Mesenchymal stem cell (in vitro differentiated cells and primary cell): ENCODE results near the gene TIPRL.

ENCODE experiments used
- DNase-seq: peaks from one replicate; pipeline ENCODE4 v3.0.0-alpha.2; 2013
- H2AFZ ChIP-seq: one replicate; pipeline ENCODE4 v1.6.1; 2013; ENCODE audit warnings: low read depth, mild to moderate bottlenecking, control low read depth, inconsistent platforms, low read length, moderate library complexity
- H2AK5ac ChIP-seq: 2 replicates; pipeline ENCODE4 v1.6.1; 2013; ENCODE audit warnings: low read length, moderate library complexity, mild to moderate bottlenecking, inconsistent platforms; ENCODE audit not compliant: severe bottlenecking
- H2BK120ac ChIP-seq: one replicate; pipeline ENCODE4 v1.6.1; 2013; ENCODE audit warnings: low read depth, mild to moderate bottlenecking, inconsistent platforms, low read length, moderate library complexity
- H2BK12ac ChIP-seq, 2 experiments: one replicate each; pipeline ENCODE4 v1.6.1; 2013; ENCODE audit warnings: inconsistent platforms in 2 of 2, low read length in 2 of 2, mild to moderate bottlenecking in 2 of 2, moderate library complexity in 2 of 2, control low read depth in 1 of 2
- H2BK15ac ChIP-seq: one replicate; pipeline ENCODE4 v1.6.1; 2013; ENCODE audit warnings: mild to moderate bottlenecking, low read depth, inconsistent platforms; ENCODE audit not compliant: poor library complexity, severe bottlenecking
- H2BK5ac ChIP-seq: 2 replicates; pipeline ENCODE4 v1.6.1; 2013; ENCODE audit warnings: low read depth, mild to moderate bottlenecking, low read length, control low read depth, inconsistent platforms; ENCODE audit not compliant: poor library complexity, severe bottlenecking
- H3K14ac ChIP-seq, 2 experiments: one replicate each; pipeline ENCODE4 v1.6.1; 2013; ENCODE audit warnings: inconsistent platforms in 2 of 2, low read length in 2 of 2, control low read depth in 1 of 2, mild to moderate bottlenecking in 1 of 2, moderate library complexity in 1 of 2
- H3K18ac ChIP-seq, 2 experiments: one replicate each; pipeline ENCODE4 v1.6.1; 2013; ENCODE audit warnings: inconsistent platforms in 2 of 2, low read length in 2 of 2, control low read depth in 1 of 2, low read depth in 1 of 2, mild to moderate bottlenecking in 1 of 2
- H3K23ac ChIP-seq, 2 experiments: one replicate each; pipeline ENCODE4 v1.6.1; 2013; ENCODE audit warnings: inconsistent platforms in 2 of 2, low read length in 2 of 2, mild to moderate bottlenecking in 2 of 2, moderate library complexity in 2 of 2, control low read depth in 1 of 2
- H3K27ac ChIP-seq: 2 replicates; pipeline ENCODE4 v1.5.1; 2013; ENCODE audit warnings: mild to moderate bottlenecking, moderate library complexity, low read length, control low read depth, inconsistent platforms; ENCODE audit not compliant: poor library complexity, severe bottlenecking
- H3K27me3 ChIP-seq, 2 experiments: 2 replicates each; pipeline versions ENCODE4 v1.6.1 to v1.7.0; 2013; ENCODE audit warnings: low read length in 2 of 2, mild to moderate bottlenecking in 2 of 2, moderate library complexity in 2 of 2, control low read depth in 1 of 2, inconsistent platforms in 1 of 2; ENCODE audit not compliant: control insufficient read depth in 1 of 2, insufficient read depth in 1 of 2
- H3K36me3 ChIP-seq, 2 experiments: 2 replicates each; pipeline versions ENCODE4 v1.6.1 to v1.7.0; 2013; ENCODE audit warnings: low read length in 2 of 2, control low read depth in 1 of 2, inconsistent platforms in 1 of 2, low read depth in 1 of 2, mild to moderate bottlenecking in 1 of 2; ENCODE audit not compliant: insufficient read depth in 2 of 2, control insufficient read depth in 1 of 2
- H3K4ac ChIP-seq, 2 experiments: one replicate each; pipeline ENCODE4 v1.6.1; 2013; ENCODE audit warnings: inconsistent platforms in 2 of 2, low read length in 2 of 2, mild to moderate bottlenecking in 2 of 2, moderate library complexity in 2 of 2, control low read depth in 1 of 2, low read depth in 1 of 2
- H3K4me1 ChIP-seq: 2 replicates; pipeline ENCODE4 v1.6.1; 2013; ENCODE audit warnings: low read depth, low read length, control low read depth; ENCODE audit not compliant: control insufficient read depth, insufficient read depth
- H3K4me2 ChIP-seq: 2 replicates; pipeline ENCODE4 v1.6.1; 2013; ENCODE audit warnings: low read length, mild to moderate bottlenecking, inconsistent platforms; ENCODE audit not compliant: poor library complexity, severe bottlenecking
- H3K4me3 ChIP-seq, 2 experiments: 2 replicates each; pipeline versions ENCODE4 v1.5.1 to v1.7.0; 2013; ENCODE audit warnings: low read length in 2 of 2, mild to moderate bottlenecking in 2 of 2, control low read depth in 1 of 2, low read depth in 1 of 2; ENCODE audit not compliant: insufficient read depth in 1 of 2
- H3K79me1 ChIP-seq: replicated peaks from 2 replicates; pipeline ENCODE4 v1.6.1; 2013; ENCODE audit warnings: mild to moderate bottlenecking, control low read depth, low read length, inconsistent platforms; ENCODE audit not compliant: poor library complexity, severe bottlenecking
- H3K9ac ChIP-seq: 2 replicates; pipeline ENCODE4 v1.7.0; 2013; ENCODE audit warnings: mild to moderate bottlenecking, low read length, moderate library complexity
- H3K9me3 ChIP-seq: 2 replicates; pipeline ENCODE4 v1.7.0; 2013; ENCODE audit warnings: mild to moderate bottlenecking, low read length; ENCODE audit not compliant: control insufficient read depth
- H4K8ac ChIP-seq: one replicate; pipeline ENCODE4 v1.6.1; 2013; ENCODE audit warnings: inconsistent platforms, mild to moderate bottlenecking, low read length, moderate library complexity
- H4K91ac ChIP-seq: one replicate; pipeline ENCODE4 v1.6.1; 2013; ENCODE audit warnings: mild to moderate bottlenecking, low read length, inconsistent platforms
- WGBS: methylation state at CpG from one replicate; pipeline ENCODE4 v1.1.7; 2013; ENCODE audit warnings: mixed read lengths; 5-methylcytosine and 5-hydroxymethylcytosine counted together

TIPRL gene

GRCh38 chr1:168229893-168230292, 51.1 kb downstream of the TIPRL start:
- H3K23ac ChIP-seq, result no peak overlapping the region
- H3K18ac ChIP-seq, result no peak overlapping the region
- WGBS, result 100% methylated on average over 4 of the region's 4 CpGs
- no peak overlapping the region for H2BK5ac ChIP-seq
- peak overlapping the region; percentile 94 for H3K27ac ChIP-seq
- no peak overlapping the region for H3K4ac ChIP-seq
- no peak overlapping the region for H2AFZ ChIP-seq
- H4K91ac ChIP-seq, result no peak overlapping the region
- no peak for DNase-seq
- no peak overlapping the region for H3K4me3 ChIP-seq
- H4K8ac ChIP-seq, result no peak overlapping the region
- no peak overlapping the region for H3K4me2 ChIP-seq
- peak overlapping the region; percentile 11 for H2AK5ac ChIP-seq
- no peaks in the 10 kb centered on the region for H3K9me3 ChIP-seq
- H3K36me3 ChIP-seq, result peaks cover 19 to 48% of the 10 kb centered on the region in 2 experiments
- H3K14ac ChIP-seq, result no peak overlapping the region
- H3K27me3 ChIP-seq, result no peaks in the 10 kb centered on the region
- peaks cover 24% of the 10 kb centered on the region for H3K4me1 ChIP-seq
- peaks cover 20% of the 10 kb centered on the region for H3K79me1 ChIP-seq
- no peak overlapping the region for H2BK15ac ChIP-seq
- H2BK12ac ChIP-seq, result no peak overlapping the region
- no peak overlapping the region for H2BK120ac ChIP-seq
- H3K9ac ChIP-seq, result no peak overlapping the region

- no peaks in the 10 kb centered on the region for H3K27me3 ChIP-seq
- H3K14ac ChIP-seq, result no peak overlapping the region
- H3K4ac ChIP-seq, result no peak overlapping the region
- peaks cover 23% of the 10 kb centered on the region for H3K79me1 ChIP-seq
- no peak overlapping the region for H2BK120ac ChIP-seq
- H2AFZ ChIP-seq, result no peak overlapping the region
- H3K18ac ChIP-seq, result no peak overlapping the region
- WGBS, result 98% methylated on average over 3 of the region's 3 CpGs
- H3K36me3 ChIP-seq, result peaks cover 19 to 57% of the 10 kb centered on the region in 2 experiments
- H2BK12ac ChIP-seq, result no peak overlapping the region
- H3K27ac ChIP-seq, result peak overlapping the region; percentile 11
- no peaks in the 10 kb centered on the region for H3K9me3 ChIP-seq
- no peak overlapping the region for H3K23ac ChIP-seq
- H2BK15ac ChIP-seq, result no peak overlapping the region
- peaks cover 22% of the 10 kb centered on the region for H3K4me1 ChIP-seq
- H3K4me3 ChIP-seq, result no peak overlapping the region
- no peak overlapping the region for H2AK5ac ChIP-seq
- H4K91ac ChIP-seq, result no peak overlapping the region
- H4K8ac ChIP-seq, result no peak overlapping the region
- H3K9ac ChIP-seq, result no peak overlapping the region
- DNase-seq, result no peak
- no peak overlapping the region for H2BK5ac ChIP-seq
- H3K4me2 ChIP-seq, result no peak overlapping the region
These were observed 51.9 kb downstream of the TIPRL start for GRCh38 chr1:168230709-168231108.

GRCh38 chr1:168234846-168235547, 56.2 kb downstream of the TIPRL start:
- H3K23ac ChIP-seq, result no peak overlapping the region
- no peak overlapping the region for H3K14ac ChIP-seq
- H2AFZ ChIP-seq, result no peak overlapping the region
- WGBS, result 96% methylated on average over 6 of the region's 8 CpGs
- H3K36me3 ChIP-seq, result peaks cover 30 to 92% of the 10 kb centered on the region in 2 experiments
- no peak overlapping the region for H2BK5ac ChIP-seq
- no peaks in the 10 kb centered on the region for H3K27me3 ChIP-seq
- H4K8ac ChIP-seq, result no peak overlapping the region
- H3K4me1 ChIP-seq, result peaks cover 15% of the 10 kb centered on the region
- H3K4me2 ChIP-seq, result no peak overlapping the region
- no peak overlapping the region for H3K18ac ChIP-seq
- H2BK120ac ChIP-seq, result no peak overlapping the region
- peak; percentile 49 for DNase-seq
- peaks cover 31% of the 10 kb centered on the region for H3K79me1 ChIP-seq
- H4K91ac ChIP-seq, result no peak overlapping the region
- no peak overlapping the region for H2BK12ac ChIP-seq
- no peak overlapping the region for H2BK15ac ChIP-seq
- H3K9ac ChIP-seq, result no peak overlapping the region
- no peak overlapping the region for H3K27ac ChIP-seq
- H3K9me3 ChIP-seq, result no peaks in the 10 kb centered on the region
- H3K4me3 ChIP-seq, result no peak overlapping the region
- no peak overlapping the region for H2AK5ac ChIP-seq
- H3K4ac ChIP-seq, result no peak overlapping the region

- H3K36me3 ChIP-seq, result peaks cover 30 to 95% of the 10 kb centered on the region in 2 experiments
- H3K4me1 ChIP-seq, result peaks cover 9% of the 10 kb centered on the region
- DNase-seq, result no peak
- H2BK12ac ChIP-seq, result no peak overlapping the region
- H2BK5ac ChIP-seq, result no peak overlapping the region
- peaks cover 36% of the 10 kb centered on the region for H3K79me1 ChIP-seq
- H4K91ac ChIP-seq, result no peak overlapping the region
- no peak overlapping the region for H4K8ac ChIP-seq
- no peaks in the 10 kb centered on the region for H3K27me3 ChIP-seq
- no peak overlapping the region for H3K4me3 ChIP-seq
- no peak overlapping the region for H3K4ac ChIP-seq
- H3K9me3 ChIP-seq, result no peaks in the 10 kb centered on the region
- H3K4me2 ChIP-seq, result no peak overlapping the region
- no peak overlapping the region for H3K18ac ChIP-seq
- H3K27ac ChIP-seq, result no peak overlapping the region
- no peak overlapping the region for H3K9ac ChIP-seq
- no peak overlapping the region for H2BK120ac ChIP-seq
- no peak overlapping the region for H2AFZ ChIP-seq
- H3K14ac ChIP-seq, result no peak overlapping the region
- H2AK5ac ChIP-seq, result no peak overlapping the region
- no peak overlapping the region for H2BK15ac ChIP-seq
- H3K23ac ChIP-seq, result no peak overlapping the region
These were observed 56.8 kb downstream of the TIPRL start for GRCh38 chr1:168235548-168235885.
